ENCODE data around the gene SLC25A23.
A peak's percentile ranks its signal among the peaks of the same experiment; 100 is the strongest.
"Not testable (repeated sequence)": the region's sequence is repeated elsewhere in the genome, so short reads cannot be mapped to it uniquely, and the experiment has no call there.

The SLC25A23 gene

DNA sequence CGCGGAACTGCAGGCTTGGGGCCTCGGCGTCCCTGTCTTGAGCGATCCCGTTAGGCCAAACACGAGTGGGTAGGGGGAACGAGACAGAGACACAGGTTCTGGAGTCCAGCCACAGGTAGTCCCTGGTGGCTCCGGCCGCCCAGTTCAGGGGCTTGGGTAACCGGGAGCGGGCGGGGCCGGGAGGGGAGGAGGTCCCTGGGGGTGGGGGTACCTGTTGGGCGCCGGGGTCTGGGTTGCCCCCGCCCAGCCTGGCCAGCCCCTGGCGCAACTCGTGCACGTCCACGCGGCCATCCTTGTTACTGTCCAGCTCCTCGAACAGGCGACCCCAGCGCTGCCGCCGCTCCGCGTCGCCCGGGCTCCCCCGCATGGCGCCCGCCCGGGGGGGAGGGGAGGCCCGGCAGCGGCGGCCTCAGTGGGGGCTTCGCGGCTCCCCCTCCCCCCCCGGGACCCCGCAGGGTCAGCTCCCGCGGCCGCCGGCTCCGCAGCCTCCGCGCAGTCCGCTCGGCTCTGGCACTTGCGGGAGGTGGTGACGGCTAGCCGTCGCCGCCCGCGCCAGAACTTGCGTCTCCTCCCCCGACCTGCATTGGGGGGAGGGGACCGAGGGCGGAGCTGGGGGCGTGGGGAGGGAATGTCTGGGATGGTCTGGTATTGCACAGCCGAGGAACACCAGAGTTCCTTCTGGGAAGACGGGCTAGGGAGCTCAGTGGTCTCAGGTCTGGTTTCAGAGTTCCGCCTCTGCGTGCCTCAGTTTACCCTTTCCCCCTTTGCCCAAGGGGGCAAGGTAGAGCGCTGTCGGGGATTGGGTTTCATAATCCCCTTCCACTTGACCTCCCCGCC lies at the start of gene SLC25A23:
SLC25A23 (minus strand) TSS at position 531 of the 837 bp plus-strand sequence; CDS start at position 367, 164 bp downstream.
- peak within 1 kb of the TSS; percentile 72 for H3K27ac ChIP-seq (ENCODE audit: low read depth, low read length, poor library complexity, severe bottlenecking)
- peaks cover 13% of the 10 kb centered on the region for H3K4me1 ChIP-seq (ENCODE audit: insufficient read depth, low read length, severe bottlenecking)
- TF ChIP-seq, protein P1, sequence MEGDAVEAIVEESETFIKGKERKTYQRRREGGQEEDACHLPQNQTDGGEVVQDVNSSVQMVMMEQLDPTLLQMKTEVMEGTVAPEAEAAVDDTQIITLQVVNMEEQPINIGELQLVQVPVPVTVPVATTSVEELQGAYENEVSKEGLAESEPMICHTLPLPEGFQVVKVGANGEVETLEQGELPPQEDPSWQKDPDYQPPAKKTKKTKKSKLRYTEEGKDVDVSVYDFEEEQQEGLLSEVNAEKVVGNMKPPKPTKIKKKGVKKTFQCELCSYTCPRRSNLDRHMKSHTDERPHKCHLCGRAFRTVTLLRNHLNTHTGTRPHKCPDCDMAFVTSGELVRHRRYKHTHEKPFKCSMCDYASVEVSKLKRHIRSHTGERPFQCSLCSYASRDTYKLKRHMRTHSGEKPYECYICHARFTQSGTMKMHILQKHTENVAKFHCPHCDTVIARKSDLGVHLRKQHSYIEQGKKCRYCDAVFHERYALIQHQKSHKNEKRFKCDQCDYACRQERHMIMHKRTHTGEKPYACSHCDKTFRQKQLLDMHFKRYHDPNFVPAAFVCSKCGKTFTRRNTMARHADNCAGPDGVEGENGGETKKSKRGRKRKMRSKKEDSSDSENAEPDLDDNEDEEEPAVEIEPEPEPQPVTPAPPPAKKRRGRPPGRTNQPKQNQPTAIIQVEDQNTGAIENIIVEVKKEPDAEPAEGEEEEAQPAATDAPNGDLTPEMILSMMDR (IDR thresholded peaks at IDR 0.05; ENCODE audit: low read length): no peak
- TF ChIP-seq EZH2 (IDR thresholded peaks at IDR 0.05; ENCODE audit: borderline replicate concordance, low read length): no peak

GRCh38 chr19:6508028-6508771 lies 48.6 kb upstream of the SLC25A23 start:
- H3K9me3 ChIP-seq (ENCODE audit: low read length); H3K9me2 ChIP-seq (ENCODE audit: low read depth, low read length); H3K36me3 ChIP-seq (ENCODE audit: insufficient read depth, low read length); H3K79me2 ChIP-seq (ENCODE audit: insufficient read depth, low read length); H3F3A ChIP-seq (ENCODE audit: insufficient read depth, low read length); H3K27me3 ChIP-seq (ENCODE audit: insufficient read depth, low read length); H4K20me1 ChIP-seq (ENCODE audit: insufficient read depth, low read length); H3K4me2 ChIP-seq (ENCODE audit: low read length); H3K9ac ChIP-seq (ENCODE audit: low read length); H2AFZ ChIP-seq (ENCODE audit: low read length); H3K4me3 ChIP-seq (ENCODE audit: low read depth, low read length, poor library complexity, severe bottlenecking): not testable (repeated sequence)
- Histone ChIP-seq H3K27ac (ENCODE audit: low read depth, low read length, poor library complexity, severe bottlenecking) (peak overlapping the region; percentile 71), H3K4me1 (ENCODE audit: insufficient read depth, low read length, severe bottlenecking) (peaks cover 38% of the 10 kb centered on the region)

More for the DNA sequence above, at the start of gene SLC25A23:
- no peaks in the 10 kb centered on the region for H3F3A ChIP-seq (ENCODE audit: insufficient read depth, low read length)
- H3K4me2 ChIP-seq (ENCODE audit: low read length): peak within 1 kb of the TSS; percentile 87
- H3K9me3 ChIP-seq (ENCODE audit: low read length): peaks cover 6% of the 10 kb centered on the region; the same call in 1 of the 2 replicates
- no peaks in the 10 kb centered on the region for H3K79me2 ChIP-seq (ENCODE audit: insufficient read depth, low read length)
- no peak within 1 kb of the TSS for H2AFZ ChIP-seq (ENCODE audit: low read length)
- H3K9me2 ChIP-seq (ENCODE audit: low read depth, low read length): no peaks in the 10 kb centered on the region
- H3K27me3 ChIP-seq (ENCODE audit: insufficient read depth, low read length): no peaks in the 10 kb centered on the region
- H3K4me3 ChIP-seq (ENCODE audit: low read depth, low read length, poor library complexity, severe bottlenecking): peak within 1 kb of the TSS; percentile 71
- H4K20me1 ChIP-seq (ENCODE audit: insufficient read depth, low read length): no peaks in the 10 kb centered on the region
- H3K36me3 ChIP-seq (ENCODE audit: insufficient read depth, low read length): peaks cover 33% of the 10 kb centered on the region
- peak within 1 kb of the TSS; percentile 73 for H3K9ac ChIP-seq (ENCODE audit: low read length)

DNA sequence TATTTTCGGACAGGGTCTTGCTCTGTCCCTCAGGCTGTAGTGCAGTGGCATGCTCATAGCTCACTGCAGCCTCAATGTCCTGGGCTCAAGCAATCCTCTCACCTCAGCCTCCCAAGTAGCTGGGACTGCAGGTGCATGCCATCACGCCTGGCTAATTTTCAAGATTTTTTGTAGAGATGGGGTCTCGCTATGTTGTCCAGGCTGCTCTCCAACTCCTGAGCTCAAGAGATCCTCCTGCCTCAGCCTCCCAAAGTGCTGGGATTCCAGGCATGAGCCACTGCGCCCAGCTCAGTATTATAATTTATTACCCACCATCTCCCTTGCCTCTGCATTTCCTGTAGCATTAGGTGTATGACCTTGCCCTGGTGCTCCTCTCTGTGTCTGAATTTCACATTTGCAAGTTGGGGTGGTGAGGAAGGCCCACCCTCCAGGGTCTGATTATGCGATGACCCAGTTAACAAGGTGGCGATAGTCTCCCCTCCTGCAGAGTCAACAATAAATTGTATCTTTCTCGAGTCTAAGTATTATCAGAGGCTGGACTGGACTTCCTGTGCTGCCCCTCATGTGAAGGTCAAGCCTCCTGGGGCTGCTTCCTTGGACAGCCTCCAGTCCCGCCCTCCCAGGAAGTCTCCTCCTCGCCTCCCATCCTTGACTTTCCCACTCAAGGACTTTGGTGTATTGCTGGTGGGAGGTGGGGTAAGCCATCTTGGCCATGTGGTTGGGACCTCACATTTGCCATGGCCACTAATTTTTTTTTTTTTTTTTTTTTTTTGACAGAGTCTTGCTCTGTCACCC lies 44.0 kb upstream of the SLC25A23 start:
- H3K36me3 ChIP-seq (ENCODE audit: insufficient read depth, low read length): peaks cover 23% of the 10 kb centered on the region; the same call in 1 of the 2 replicates
- TF ChIP-seq, protein P1 (IDR thresholded peaks at IDR 0.05; ENCODE audit: low read length): no peak
- no peak for TF ChIP-seq EZH2 (IDR thresholded peaks at IDR 0.05; ENCODE audit: borderline replicate concordance, low read length)
- H3K27ac ChIP-seq (ENCODE audit: low read depth, low read length, poor library complexity, severe bottlenecking): peak overlapping the region; percentile 71
- H3K4me3 ChIP-seq (ENCODE audit: low read depth, low read length, poor library complexity, severe bottlenecking): no peak overlapping the region
- no peaks in the 10 kb centered on the region for H4K20me1 ChIP-seq (ENCODE audit: insufficient read depth, low read length)
- H2AFZ ChIP-seq (ENCODE audit: low read length): no peak overlapping the region
- H3K79me2 ChIP-seq (ENCODE audit: insufficient read depth, low read length): no peaks in the 10 kb centered on the region
- no peaks in the 10 kb centered on the region for H3K9me2 ChIP-seq (ENCODE audit: low read depth, low read length)
- H3K9me3 ChIP-seq (ENCODE audit: low read length): no peaks in the 10 kb centered on the region
- no peak overlapping the region for H3K9ac ChIP-seq (ENCODE audit: low read length)
- H3F3A ChIP-seq (ENCODE audit: insufficient read depth, low read length): no peaks in the 10 kb centered on the region
- peaks cover 56% of the 10 kb centered on the region for H3K4me1 ChIP-seq (ENCODE audit: insufficient read depth, low read length, severe bottlenecking)
- no peaks in the 10 kb centered on the region for H3K27me3 ChIP-seq (ENCODE audit: insufficient read depth, low read length)
- H3K4me2 ChIP-seq (ENCODE audit: low read length): no peak overlapping the region

All from OCI-LY1 (cell line).